RWPE2 (cell line): ENCODE data around the gene MED28.

Experiments
- ATAC-seq: fragments of 200-7000 bp; cut with Tn5 transposase; 3 replicates; pipeline ENCODE4 v1.9.1; 2021; ENCODE audit warnings: low read depth
- DNase-seq: peaks from one replicate; pipeline ENCODE4 v3.0.0-alpha.2; 2020; ENCODE audit warnings: low spot score
- H3K27ac ChIP-seq: fragments of 450-650 bp; 2 replicates; pipeline ENCODE4 v1.5.1; 2017; ENCODE audit warnings: mild to moderate bottlenecking; ENCODE audit not compliant: poor library complexity, severe bottlenecking
- H3K27me3 ChIP-seq: fragments of 250-450 bp; sonication (Bioruptor Pico); 2 replicates; pipeline ENCODE4 v1.5.1; 2021; ENCODE audit warnings: mild to moderate bottlenecking, moderate library complexity; ENCODE audit not compliant: insufficient read depth, poor library complexity, severe bottlenecking
- H3K36me3 ChIP-seq: fragments of 250-450 bp; sonication (Bioruptor Pico); 2 replicates; pipeline ENCODE4 v1.5.1; 2020; ENCODE audit warnings: low read depth, mild to moderate bottlenecking, moderate library complexity
- H3K4me1 ChIP-seq: fragments of 250-450 bp; sonication (Bioruptor Pico); 2 replicates; pipeline ENCODE4 v1.5.1; 2021; ENCODE audit warnings: mild to moderate bottlenecking, moderate library complexity; ENCODE audit not compliant: insufficient read depth, poor library complexity, severe bottlenecking
- H3K4me3 ChIP-seq: fragments of 250-450 bp; sonication (Bioruptor Pico); 2 replicates; pipeline ENCODE4 v1.5.1; 2021; ENCODE audit warnings: mild to moderate bottlenecking, moderate library complexity; ENCODE audit not compliant: severe bottlenecking
- H3K9me3 ChIP-seq: fragments of 250-450 bp; sonication (Bioruptor Pico); 2 replicates; pipeline ENCODE4 v1.5.1; 2021; ENCODE audit warnings: mild to moderate bottlenecking, moderate library complexity; ENCODE audit not compliant: severe bottlenecking
- TF ChIP-seq, protein P1 (sequence below): fragments of 450-650 bp; IDR thresholded peaks from one replicate; pipeline ENCODE4 v1.5.1; 2017; ENCODE audit warnings: mild to moderate bottlenecking, moderate library complexity; ENCODE audit not compliant: poor library complexity, severe bottlenecking

MED28 gene

DNA sequence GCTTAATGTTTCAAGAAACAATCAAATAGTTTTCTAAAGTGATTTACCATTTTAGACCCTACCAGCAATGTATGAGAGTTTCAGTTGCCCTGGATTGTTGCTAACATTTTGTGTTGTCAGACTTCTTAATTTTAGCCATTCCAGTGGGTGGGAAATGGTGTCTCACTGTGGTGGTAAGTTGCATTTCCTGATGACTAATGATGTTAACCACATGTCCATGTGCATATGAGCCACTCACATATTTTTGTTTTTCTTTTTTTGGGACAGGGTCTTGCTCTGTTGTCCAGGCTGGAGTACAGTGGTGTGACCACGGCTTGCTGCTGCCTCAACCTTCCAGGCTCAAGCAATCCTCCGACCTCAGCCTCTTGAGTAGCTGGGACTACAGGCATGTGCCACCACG is 48.3 kb downstream of the MED28 start:
- DNase-seq (no peak), ATAC-seq (no peak)
- Histone ChIP-seq H3K36me3 (no peaks in the 10 kb centered on the region), H3K4me3 (no peak overlapping the region), H3K4me1 (no peaks in the 10 kb centered on the region), H3K27ac (no peak overlapping the region), H3K27me3 (no peaks in the 10 kb centered on the region), H3K9me3 (no peaks in the 10 kb centered on the region)
- TF ChIP-seq, protein P1, sequence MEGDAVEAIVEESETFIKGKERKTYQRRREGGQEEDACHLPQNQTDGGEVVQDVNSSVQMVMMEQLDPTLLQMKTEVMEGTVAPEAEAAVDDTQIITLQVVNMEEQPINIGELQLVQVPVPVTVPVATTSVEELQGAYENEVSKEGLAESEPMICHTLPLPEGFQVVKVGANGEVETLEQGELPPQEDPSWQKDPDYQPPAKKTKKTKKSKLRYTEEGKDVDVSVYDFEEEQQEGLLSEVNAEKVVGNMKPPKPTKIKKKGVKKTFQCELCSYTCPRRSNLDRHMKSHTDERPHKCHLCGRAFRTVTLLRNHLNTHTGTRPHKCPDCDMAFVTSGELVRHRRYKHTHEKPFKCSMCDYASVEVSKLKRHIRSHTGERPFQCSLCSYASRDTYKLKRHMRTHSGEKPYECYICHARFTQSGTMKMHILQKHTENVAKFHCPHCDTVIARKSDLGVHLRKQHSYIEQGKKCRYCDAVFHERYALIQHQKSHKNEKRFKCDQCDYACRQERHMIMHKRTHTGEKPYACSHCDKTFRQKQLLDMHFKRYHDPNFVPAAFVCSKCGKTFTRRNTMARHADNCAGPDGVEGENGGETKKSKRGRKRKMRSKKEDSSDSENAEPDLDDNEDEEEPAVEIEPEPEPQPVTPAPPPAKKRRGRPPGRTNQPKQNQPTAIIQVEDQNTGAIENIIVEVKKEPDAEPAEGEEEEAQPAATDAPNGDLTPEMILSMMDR = no peak

DNA sequence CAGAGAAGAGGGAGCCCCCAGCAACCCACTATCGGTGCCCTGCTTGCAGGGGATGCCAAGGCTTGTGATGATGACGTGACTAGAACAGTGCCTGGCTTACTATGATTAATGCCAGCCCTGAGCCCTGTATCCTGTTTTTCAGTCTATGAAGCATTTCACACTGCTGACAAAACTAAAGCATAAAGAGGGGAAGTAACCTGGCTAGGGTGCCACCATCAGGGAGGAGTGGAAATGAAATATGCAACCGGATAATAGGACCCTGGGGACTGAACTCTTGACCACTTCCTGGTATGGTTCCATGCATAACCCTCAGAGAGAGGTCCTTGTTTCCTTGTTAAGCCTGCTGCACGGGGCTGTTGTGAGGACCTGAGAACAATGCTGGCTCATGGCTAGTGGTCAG is 50.3 kb downstream of the MED28 start:
- no peak for DNase-seq
- Histone ChIP-seq H3K4me3 (no peak overlapping the region), H3K4me1 (no peaks in the 10 kb centered on the region), H3K9me3 (no peaks in the 10 kb centered on the region), H3K27ac (no peak overlapping the region), H3K27me3 (no peaks in the 10 kb centered on the region), H3K36me3 (no peaks in the 10 kb centered on the region)
- no peak for ATAC-seq
- TF ChIP-seq, protein P1 = no peak

DNA sequence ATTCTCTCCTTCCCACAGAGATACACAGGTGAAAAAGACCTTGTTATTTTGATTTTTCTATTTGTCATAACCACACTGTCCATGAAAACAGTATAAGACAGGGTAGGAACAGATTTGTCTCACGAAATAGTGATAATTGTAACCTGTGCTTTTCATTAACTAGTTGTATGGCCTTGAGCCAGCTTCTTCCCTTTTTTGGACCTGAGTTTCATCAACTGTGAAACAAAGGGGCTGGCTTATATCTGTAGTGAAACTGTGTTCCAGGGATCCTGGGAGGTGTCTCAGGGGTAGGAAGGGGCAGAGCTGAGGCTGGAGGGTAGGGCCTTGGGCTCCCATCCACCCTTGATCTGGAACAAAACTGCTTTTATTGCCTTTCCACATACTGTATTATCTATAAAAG is 50.9 kb downstream of the MED28 start:
- TF ChIP-seq, protein P1 = no peak
- DNase-seq (no peak), ATAC-seq (no peak)
- Histone ChIP-seq H3K9me3 (no peaks in the 10 kb centered on the region), H3K4me3 (no peak overlapping the region), H3K27ac (no peak overlapping the region), H3K36me3 (no peaks in the 10 kb centered on the region), H3K27me3 (no peaks in the 10 kb centered on the region), H3K4me1 (no peaks in the 10 kb centered on the region)

DNA sequence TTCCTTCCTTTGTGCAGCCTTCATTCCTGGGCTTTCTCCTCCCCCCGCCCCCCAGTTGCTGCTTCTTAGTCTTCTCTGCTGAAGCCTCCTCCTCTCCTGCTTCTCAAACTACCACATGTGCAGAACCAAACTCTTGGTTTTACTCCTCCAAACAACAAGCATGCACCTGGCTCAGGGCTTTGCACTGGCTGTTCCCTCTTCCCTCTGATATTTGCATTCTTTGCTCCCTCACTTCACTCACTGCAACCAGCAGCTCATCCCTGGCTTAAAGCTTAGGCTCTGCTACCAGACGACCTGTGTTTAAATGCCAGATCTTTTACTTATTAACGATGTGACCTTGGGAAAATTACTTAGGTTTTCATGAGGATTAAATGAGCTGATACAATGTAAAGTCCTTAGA is 51.4 kb downstream of the MED28 start:
- Histone ChIP-seq H3K36me3 (no peaks in the 10 kb centered on the region), H3K4me3 (no peak overlapping the region), H3K27me3 (no peaks in the 10 kb centered on the region), H3K9me3 (no peaks in the 10 kb centered on the region), H3K27ac (no peak overlapping the region), H3K4me1 (no peaks in the 10 kb centered on the region)
- no peak for ATAC-seq
- DNase-seq = no peak
- TF ChIP-seq, protein P1 = no peak

DNA sequence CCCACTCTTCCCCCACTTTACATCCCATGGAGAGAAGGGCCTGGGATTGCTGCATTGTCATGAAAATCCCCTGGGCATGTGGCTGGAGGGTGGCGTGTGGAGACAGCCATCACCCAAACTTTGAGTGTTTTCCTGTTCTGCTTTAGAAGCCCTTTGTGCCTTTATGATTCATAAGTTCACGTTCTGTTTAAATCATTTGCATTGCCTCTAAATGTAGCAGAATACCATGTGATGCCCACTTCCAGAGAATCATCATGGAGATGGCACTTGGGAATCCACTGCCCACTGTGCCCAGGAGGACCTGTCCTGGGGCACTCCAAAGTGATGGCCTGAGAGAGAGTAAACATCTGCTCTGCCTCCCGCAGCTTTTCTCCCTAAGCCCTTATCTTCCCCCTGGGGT is 52.8 kb downstream of the MED28 start:
- no peaks in the 10 kb centered on the region for H3K36me3 ChIP-seq
- no peak overlapping the region for H3K27ac ChIP-seq
- TF ChIP-seq, protein P1 = no peak
- no peaks in the 10 kb centered on the region for H3K9me3 ChIP-seq
- no peak overlapping the region for H3K4me3 ChIP-seq
- ATAC-seq (no peak), DNase-seq (no peak)
- no peaks in the 10 kb centered on the region for H3K27me3 ChIP-seq
- no peaks in the 10 kb centered on the region for H3K4me1 ChIP-seq
